HCEC 1CT (cell line): Measurements from ENCODE around the gene OR7A17.

ENCODE experiments used
- DNase-seq: peaks from one replicate; pipeline ENCODE4 v3.0.0-alpha.2; 2017

The OR7A17 gene

DNA sequence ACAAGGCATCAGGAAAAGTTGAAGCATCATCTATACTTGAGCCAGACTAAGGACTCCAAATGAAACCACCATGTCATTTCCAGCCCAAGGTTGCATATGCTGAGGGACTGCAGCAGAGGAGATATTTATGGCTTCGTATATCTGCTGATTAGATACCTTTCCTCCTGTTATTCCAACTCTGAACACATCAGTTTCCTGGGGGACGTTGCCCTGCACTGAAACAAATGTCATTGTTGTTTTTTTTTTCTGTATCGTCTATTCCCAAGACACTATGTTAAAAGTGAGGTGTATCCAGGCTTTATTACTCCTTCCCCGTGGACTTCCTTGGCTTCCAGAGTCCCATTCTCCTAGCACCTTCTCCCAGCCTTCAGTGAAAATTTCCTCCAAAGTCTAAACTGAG, at the start of gene OR7A17:
Gene OR7A17 (minus strand): TSS at position 101 of the 400 bp plus-strand sequence. CDS start 4,777 bp downstream, outside the sequence.
- no peak for DNase-seq

DNA sequence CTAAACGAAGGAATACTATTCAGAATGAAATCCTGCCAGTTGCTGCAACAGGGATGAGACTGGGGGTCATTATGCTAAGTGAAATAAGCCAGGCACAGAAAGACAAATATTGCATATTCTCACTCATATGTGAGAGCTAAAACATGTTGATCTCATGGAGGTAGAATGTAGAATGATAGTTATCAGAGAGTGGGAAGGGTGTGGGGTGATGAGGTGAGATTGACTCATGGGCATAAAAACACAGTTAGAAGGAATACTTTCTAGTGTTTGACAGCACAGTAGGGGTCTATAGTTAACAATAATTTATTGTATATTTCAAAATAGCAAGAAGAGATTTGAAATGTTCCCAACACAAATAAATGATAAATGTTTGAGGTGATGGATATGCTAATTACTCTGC, 47.6 kb upstream of the OR7A17 start:
- DNase-seq: no peak

DNA sequence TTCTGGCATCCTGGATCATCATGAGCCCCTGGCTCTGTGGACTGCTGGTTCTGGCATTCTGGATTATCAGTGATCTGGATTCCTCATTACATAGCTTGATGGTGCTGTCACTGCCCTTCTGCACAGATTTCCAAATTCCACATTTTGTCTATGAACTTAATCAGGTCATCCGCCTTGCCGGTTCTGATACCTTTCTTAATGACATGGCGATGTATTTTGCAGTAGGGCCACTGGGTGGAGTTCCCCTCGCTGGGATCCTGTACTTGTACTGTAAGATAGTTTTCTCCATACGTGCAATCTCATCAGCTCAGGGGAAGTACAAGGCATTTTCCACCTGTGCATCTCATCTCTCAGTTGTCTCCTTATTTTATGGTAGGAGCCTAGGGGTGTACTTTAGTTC, 30.9 kb upstream of the OR7A17 start:
- DNase-seq: no peak

DNA sequence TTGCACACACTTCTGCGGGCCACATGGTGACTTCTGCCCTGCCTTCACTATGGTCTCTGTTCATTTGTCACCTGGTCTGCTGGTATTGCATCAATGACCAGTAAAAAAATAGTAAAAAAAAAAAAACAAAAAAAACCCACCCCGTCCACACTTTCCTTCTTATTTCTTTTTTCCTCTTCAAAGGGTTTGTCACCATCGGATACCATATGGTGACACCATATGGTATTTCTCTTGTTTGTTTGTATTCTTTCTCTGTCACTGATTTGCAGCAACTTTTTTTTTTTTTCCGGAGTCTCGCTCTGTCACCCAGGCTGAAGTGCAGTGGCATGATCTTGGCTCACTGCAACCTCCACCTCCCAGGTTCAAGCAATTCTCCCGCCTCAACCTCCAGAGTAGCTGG, 29.2 kb upstream of the OR7A17 start:
- no peak for DNase-seq

DNA sequence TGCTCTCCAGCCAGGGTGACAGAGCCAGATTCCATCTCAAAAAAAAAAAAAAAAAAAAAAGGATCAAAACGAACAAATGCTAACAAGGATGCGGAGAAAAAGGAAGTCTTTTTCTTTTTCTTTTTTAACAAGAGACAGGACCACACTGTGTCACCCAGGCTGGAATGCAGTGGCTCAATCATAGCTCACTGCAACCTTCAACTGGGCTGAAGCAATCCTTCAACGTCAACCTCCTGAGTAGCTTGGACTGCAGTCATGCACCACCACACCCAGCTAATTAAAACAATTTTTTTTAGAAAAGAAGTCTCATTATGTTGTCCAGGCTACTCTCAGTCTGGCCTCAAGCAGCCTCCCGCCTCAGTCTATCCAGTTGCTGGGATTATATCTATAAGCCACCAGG, 20.8 kb upstream of the OR7A17 start:
- no peak for DNase-seq

- no peak for DNase-seq
These were observed 15.8 kb upstream of the OR7A17 start for GRCh38 chr19:14901675-14902260.

DNA sequence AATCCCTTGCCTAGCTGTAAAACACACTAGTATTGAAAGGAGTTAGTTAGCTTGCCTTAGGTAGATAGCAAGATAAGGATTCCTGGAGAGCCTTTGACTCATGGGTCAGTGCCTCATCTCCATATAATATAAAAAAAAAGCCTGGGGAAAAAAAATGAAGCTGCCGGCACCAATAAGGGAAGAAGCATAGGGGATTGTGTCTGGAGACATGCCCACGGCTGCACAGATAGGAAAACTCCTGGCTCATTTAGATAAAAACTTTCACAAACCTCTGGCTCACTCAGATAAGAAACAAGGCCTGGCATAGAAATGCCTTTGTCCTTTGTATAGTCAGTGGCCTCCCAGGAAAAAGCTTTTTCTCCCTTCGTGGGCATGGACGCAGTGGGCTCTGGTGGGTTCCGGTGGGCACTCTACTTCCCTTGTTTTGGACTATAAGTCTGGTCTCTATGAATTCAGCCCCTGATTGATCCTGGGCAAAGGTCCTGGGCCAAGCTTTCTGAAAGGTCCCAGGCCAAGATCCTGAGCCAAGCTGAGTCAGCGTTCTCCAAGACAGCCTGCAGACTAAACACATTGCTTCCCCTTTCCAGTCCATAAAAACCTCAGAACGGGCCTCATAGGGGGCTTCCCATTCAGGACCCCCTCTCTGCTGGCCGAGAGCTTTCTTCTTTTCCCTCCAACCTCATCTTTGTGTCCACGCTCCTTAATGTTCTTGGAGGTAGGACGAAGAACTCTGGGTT, 4.9 kb upstream of the OR7A17 start:
- no peak for DNase-seq

- DNase-seq: no peak
These were observed 4.2 kb upstream of the OR7A17 start for GRCh38 chr19:14889994-14890642.

DNA sequence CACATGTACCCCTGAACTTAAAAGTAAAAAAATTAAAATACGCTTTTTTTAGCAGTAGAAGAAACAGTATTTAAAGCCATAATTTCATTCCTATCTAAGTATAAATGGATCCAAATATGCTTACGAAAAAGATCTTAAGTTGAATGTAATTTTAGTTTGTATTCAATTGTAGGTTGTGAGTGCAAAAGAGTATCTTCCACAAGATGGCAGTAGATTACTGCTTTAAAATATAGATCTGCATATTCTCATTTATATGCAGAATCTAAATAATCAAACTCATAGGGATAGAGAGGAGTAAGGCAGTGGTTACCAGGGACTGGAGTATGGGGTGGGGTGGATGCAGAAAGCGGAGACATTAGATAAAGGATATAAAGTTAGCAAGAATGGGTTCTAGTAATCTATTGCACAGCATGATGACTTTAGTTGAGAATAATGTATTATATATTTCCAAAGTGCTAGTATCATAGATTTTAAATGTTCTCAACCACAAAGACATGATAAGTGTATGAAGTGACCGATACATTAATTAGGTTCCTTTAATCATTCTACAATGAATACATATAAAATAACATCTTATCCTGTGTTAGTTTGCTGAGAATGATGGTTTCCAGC, 14.2 kb downstream of the OR7A17 start:
- peak; percentile 1 for DNase-seq

- no peak for DNase-seq
These were observed 17.4 kb downstream of the OR7A17 start for GRCh38 chr19:14868497-14868896.

DNA sequence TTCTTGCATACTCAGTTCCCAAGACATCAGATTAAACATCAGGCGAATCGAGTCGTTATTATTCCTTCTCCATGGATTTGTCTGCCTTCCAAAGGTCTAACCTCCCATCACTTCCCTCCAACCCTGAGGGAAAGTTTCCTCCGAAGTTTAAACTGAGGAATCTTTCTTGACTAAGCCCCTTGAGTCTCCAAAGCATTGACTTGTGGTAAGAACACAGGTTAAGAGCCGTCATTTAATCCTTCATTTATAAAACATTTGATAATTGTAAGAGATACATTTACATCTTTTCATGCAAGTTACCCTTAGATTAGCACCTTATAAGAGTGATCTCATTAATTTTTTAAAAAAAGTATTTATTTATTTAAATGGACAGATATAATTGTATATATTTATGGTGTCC, 37.1 kb downstream of the OR7A17 start, which contains the start of gene OR7A10:
Gene OR7A10 (minus strand): TSS at position 101 of the 400 bp plus-strand sequence. CDS start 7,045 bp downstream, outside the sequence.
- DNase-seq: no peak

DNA sequence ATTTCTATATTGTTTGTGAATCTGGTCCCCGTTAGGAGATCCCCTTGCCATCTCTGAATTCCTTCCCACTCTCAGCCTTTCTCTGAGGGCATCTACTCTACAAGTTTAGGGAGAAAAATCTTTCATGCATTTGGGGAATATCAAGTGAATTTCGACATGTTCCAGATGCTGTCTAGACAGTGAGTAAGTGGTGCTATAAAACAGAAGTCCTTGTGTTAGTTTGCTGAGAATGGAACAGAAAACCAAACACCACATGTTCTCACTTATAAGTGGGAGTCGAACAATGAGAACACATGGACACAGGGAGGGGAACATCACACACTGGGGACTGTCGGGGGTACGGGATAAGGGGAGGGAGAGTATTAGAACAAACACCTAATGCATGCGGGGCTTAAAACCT, 42.4 kb downstream of the OR7A17 start:
- DNase-seq: no peak

GRCh38 chr19:14843169-14843568, 42.8 kb downstream of the OR7A17 start:
- DNase-seq: no peak

DNA sequence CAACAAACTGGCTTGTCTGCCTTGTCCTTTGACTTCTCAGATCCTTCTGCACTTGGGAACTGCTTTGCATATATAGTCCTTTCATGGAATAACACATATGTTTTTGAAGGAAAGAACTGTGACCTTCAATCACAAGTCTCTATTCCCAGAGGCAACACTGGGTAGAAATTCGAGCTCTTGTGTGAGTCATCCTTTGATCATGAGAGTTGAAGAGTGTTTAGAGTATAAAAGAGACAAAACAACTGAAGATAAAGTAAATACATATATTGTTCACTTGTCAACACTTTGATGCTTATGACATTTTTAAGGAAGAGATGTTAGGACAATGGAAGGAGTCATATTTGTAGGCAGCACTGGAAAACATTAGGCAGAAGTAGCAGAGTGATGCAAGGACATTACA, 45.7 kb downstream of the OR7A17 start:
- no peak for DNase-seq

- no peak for DNase-seq
These were observed 48.5 kb downstream of the OR7A17 start for GRCh38 chr19:14837391-14837790.

GRCh38 chr19:14835011-14835410, 50.9 kb downstream of the OR7A17 start, which contains the start of the genes OR7A5 and OR7C1:
OR7A5 (minus strand) TSS chr19:14835185; CDS start chr19:14828241, 6,944 bp downstream.
OR7C1 (minus strand) TSS chr19:14835185; CDS start chr19:14800136, 35,049 bp downstream.
- DNase-seq: no peak

DNA sequence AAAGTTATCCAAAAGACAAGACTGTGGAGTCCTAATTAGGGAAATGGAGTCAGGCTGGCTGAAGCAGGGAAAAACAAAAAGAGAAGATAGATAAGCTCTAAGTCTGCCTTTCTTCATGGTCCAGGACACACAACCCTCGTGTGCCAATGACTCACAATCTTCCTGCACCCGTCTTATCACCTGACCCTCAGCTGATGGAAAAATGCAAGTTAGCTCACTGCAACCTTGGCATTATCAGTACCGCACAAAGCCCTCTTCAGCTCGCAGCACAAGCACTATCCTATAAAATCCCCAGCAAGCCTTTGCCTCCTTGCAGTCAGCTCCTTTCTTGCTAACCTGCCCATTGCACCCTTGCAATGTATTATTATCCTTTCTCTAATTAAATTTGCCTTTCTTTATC, 55.2 kb downstream of the OR7A17 start:
- DNase-seq: no peak
